HG03108 (cell line): ENCODE results near the gene SPTA1.

ENCODE experiments used
- ATAC-seq: cut with Tn5 transposase; IDR thresholded peaks from one replicate; pipeline ENCODE4 v1.9.1; 2021; ENCODE audit warnings: moderate library complexity; ENCODE audit not compliant: unreplicated experiment

SPTA1 gene

GRCh38 chr1:158577561-158577960, 109.0 kb downstream of the SPTA1 start:
- ATAC-seq: no peak

- no peak for ATAC-seq
Measured at GRCh38 chr1:158572226-158572625, 114.3 kb downstream of the SPTA1 start.

DNA sequence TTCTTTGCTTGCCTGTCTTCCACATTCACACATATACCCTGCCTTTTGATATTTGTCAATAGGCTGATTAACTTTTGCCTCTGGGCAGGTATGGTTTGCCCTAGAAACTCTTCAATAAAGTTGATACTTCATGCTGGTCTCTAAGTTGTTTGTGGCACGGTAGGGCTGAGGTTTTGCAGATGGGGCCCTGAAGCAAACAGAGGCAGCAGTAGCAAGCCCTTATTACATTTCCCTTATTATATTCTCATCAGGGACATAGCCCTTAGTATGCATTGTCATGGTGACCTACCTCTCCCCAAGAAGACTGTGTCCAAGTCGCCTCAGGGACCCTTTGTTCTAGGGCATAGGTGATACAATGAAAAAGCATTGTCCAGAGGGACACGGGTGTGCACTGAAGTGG, 116.0 kb downstream of the SPTA1 start, which contains the start of gene OR6P1:
OR6P1 (minus strand) TSS at position 101 of the 400 bp plus-strand sequence. CDS start 6,976 bp downstream, outside the sequence.
- no peak for ATAC-seq

GRCh38 chr1:158564608-158565007, 121.9 kb downstream of the SPTA1 start:
- no peak for ATAC-seq

GRCh38 chr1:158563853-158564252, 122.7 kb downstream of the SPTA1 start:
- no peak for ATAC-seq
